ENCODE results near the gene PAM16. TPM values are rescaled to one million over a fixed set of nuclear protein-coding genes. Genes with fewer than 3 reads are reported as not detected.

The PAM16 gene
- total RNA-seq: 50.7 and 59.3 TPM in 2 replicates

GRCh38 chr16:4350787-4351659 lies at the start of gene PAM16:
TSS of gene PAM16 (minus strand) at chr16:4351321. CDS start at chr16:4351234, 87 bp downstream.

GRCh38 chr16:4371357-4372000 lies 20.4 kb upstream of the PAM16 start, which contains the start of gene VASN:
TSS of gene VASN (plus strand) at chr16:4371848. CDS start at chr16:4380878, 9,030 bp downstream.

DNA sequence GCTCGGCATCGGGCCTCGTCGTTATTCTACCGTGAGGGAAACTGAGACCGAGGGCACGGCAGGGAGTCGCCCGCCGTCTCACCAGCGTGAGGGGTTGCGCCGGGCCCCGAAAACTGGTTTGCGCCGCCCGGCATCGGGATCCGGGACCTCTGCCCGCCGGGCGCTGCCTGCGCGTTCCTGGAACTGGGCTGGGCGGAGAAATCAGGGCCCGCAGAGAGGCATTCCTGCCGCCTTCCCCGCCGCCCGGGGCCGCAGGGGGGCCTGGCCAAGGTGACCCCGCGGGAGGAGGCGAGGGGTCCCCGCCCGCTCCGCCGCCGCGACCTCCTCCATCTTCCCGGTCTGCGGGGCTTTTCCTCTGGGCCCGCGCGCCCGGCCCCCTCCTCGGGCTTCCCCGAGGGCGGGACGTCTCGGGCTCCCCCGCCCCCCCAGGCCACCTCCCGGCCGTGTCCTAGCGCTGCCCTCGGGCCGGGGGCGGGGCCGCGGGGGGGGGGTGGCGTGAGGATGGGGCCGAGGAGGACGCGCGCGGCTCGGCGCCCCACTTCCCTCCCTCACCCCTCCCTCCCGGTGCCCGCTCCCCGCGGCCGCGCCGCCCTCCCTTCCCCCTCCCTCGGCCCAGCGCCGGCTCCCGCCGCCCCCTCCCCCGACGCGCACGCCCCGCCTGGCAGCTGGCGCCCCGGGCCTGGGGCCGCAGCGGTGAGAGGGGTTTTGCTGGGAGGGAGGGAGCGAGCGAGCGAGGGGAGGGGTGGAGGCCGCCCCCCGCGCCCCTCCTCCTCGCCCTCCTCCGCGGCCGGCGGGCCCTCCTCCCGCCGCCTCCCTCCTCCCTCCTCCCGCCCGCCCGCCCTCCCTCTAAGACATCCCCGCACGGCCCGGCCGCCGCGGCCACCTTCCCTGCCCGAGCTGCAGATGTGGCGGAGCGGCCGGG lies 35.7 kb downstream of the PAM16 start, which contains the start of gene GLIS2:
TSS of gene GLIS2 (plus strand) at position 882 of the 922 bp plus-strand sequence. CDS start 16,214 bp downstream, outside the sequence.

Other genes with a start within 250 kb of the PAM16 start
- gene ADCY9, start 234.9 kb downstream of the PAM16 start, total RNA-seq: 4.9 and 9.2 TPM in 2 replicates
- not detected in 2 replicates for gene SRL, start 109.2 kb downstream of the PAM16 start, total RNA-seq
- 10.5 and 17.1 TPM in 2 replicates for gene TFAP4, start 78.3 kb downstream of the PAM16 start, total RNA-seq
- 2.1 and 3.2 TPM in 2 replicates for gene GLIS2, start 35.3 kb downstream of the PAM16 start, total RNA-seq
- 15.0 and 18.3 TPM in 2 replicates for gene VASN, start 20.5 kb upstream of the PAM16 start, total RNA-seq
- 12.4 and 19.3 TPM in 2 replicates for gene CORO7, start 65.3 kb upstream of the PAM16 start, total RNA-seq
- gene DNAJA3, start 74.5 kb upstream of the PAM16 start, total RNA-seq: 37.9 and 50.9 TPM in 2 replicates
- gene NMRAL1, start 123.3 kb upstream of the PAM16 start, total RNA-seq: 92.7 and 124 TPM in 2 replicates
- gene HMOX2, start 125.1 kb upstream of the PAM16 start, total RNA-seq: 124 and 131 TPM in 2 replicates
- 28.5 and 30.5 TPM in 2 replicates for gene CDIP1, start 187.5 kb upstream of the PAM16 start, total RNA-seq
- gene C16orf96, start 205.0 kb upstream of the PAM16 start, total RNA-seq: not detected in 2 replicates